Mammary epithelial cell (primary cell): ENCODE results near the gene TRAF4.

Source experiments
- EZH2 ChIP-seq: IDR thresholded peaks from 2 replicates; pipeline ENCODE4 v1.6.1; 2012; ENCODE audit warnings: low read length, inconsistent platforms, borderline replicate concordance
- TF ChIP-seq, protein P1 (sequence below), 2 donors: IDR thresholded peaks in 1 of 2; conservative IDR thresholded peaks in 1 of 2; 2 replicates each; pipeline ENCODE4 v1.5.1; 2011 to 2012; ENCODE audit warnings: inconsistent platforms in 2 of 2, low read length in 2 of 2, mild to moderate bottlenecking in 2 of 2, control low read depth in 1 of 2, low read depth in 1 of 2; ENCODE audit not compliant: insufficient read depth in 1 of 2; ENCODE audit errors: extremely low read depth in 1 of 2

DNA sequence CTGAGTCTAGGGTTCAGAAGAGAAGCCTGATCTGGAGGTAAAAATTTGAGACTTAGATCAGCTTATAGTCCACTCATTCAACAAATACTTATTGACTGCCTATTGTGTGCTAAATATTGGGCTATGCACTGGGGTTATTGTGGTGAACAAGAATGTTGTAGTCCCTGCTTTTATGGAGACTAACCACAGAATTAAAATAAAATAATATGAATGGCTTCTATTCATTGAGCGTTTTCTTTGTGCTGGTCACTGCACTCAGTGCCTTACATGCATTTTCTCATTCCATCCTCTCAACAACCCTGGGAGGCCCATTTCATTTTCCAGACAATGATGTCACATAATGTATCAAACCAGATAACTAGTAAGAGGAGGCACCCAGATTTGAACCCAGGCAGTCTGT is 10.5 kb upstream of the TRAF4 start:
- TF ChIP-seq, protein P1, sequence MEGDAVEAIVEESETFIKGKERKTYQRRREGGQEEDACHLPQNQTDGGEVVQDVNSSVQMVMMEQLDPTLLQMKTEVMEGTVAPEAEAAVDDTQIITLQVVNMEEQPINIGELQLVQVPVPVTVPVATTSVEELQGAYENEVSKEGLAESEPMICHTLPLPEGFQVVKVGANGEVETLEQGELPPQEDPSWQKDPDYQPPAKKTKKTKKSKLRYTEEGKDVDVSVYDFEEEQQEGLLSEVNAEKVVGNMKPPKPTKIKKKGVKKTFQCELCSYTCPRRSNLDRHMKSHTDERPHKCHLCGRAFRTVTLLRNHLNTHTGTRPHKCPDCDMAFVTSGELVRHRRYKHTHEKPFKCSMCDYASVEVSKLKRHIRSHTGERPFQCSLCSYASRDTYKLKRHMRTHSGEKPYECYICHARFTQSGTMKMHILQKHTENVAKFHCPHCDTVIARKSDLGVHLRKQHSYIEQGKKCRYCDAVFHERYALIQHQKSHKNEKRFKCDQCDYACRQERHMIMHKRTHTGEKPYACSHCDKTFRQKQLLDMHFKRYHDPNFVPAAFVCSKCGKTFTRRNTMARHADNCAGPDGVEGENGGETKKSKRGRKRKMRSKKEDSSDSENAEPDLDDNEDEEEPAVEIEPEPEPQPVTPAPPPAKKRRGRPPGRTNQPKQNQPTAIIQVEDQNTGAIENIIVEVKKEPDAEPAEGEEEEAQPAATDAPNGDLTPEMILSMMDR (conservative IDR thresholded peaks at IDR 0.05 in 1 of 2, IDR thresholded peaks at IDR 0.05 in 1 of 2; ENCODE audit: extremely low read depth in 1 of 2, insufficient read depth in 1 of 2, low read depth in 1 of 2, low read length in 2 of 2): no peak
- no peak for TF ChIP-seq EZH2
